ENCODE results near the gene PRRT3. TPM values are rescaled to one million over a fixed set of nuclear protein-coding genes. Genes with fewer than 3 reads are reported as not detected.

PRRT3 gene
- total RNA-seq, result 2.6 and 2.7 TPM in 2 replicates

DNA sequence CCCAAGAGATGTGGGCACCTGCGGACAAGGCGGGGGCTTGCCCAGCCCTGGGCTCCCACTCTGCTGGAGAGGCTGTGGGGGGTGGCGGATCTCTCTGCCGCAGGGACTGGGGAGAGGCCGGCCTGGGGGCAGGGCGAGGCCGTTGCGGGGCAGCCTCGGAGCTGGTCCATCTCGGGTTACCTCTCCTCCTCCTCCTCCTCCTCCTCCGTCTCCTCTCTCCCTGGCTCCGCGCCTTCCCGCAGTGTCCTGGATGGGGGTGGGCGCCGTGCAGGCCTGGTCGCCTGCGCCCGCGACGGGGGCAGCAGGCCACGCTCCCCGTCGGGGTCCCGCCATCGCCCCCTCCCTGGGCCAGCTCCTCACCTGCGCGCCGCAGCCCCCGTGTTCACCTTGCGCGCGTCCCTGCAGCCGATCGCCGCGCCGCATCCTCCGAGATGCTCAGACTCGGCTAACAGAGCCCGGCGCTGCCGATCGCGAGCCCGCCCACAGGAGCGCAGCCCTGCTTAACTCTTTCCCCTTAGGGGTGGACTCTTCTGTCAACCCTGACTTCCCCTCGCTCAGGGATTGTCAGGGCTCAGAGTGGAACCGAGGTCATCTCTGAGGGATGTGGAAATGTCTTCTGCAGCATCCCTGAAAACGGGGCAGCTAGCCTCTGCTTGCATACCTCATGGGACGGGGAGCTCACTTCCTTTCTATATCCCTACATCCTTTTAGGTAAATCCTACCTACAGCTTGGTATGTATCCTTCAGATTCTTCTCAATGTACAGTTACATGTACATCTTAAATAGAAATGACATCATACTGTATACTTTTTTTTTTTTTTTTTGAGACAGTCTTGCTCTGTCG is at the start of gene PRRT3:
Gene PRRT3, minus strand, starts transcription at position 447 of the 844 bp plus-strand sequence. CDS start 2,293 bp downstream, outside the sequence.

DNA sequence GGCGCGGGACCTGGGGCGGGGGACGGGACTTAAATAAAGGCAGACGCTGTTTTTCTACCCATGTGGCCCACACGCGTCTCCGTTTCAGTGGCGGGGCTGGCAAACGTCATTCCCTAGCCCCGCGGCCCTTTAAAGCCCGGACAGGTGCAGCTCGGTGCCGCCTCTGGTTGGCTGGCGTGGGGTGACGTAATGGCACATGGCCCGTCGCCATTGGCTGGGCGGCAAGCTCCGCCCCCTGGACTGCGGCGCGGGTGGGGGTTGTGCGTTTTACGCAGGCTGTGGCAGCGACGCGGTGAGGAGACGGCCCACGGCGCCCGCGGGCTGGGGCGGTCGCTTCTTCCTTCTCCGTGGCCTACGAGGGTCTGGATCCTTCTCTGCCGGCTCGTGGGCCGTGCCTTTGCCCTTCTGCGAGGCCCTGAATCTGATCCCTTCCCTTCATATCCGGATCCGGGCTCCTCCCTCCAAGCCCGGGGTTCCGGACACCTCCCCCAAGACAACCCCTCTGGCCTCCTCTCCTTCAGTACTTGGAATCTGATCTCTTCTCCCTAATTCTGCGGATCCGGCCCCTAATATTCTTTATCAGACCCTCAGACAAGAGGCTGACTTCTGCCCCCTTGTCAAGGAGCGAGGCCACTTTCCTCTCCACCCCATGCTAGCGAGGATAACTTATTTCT is 18.5 kb downstream of the PRRT3 start, which contains the start of gene CRELD1:
Gene CRELD1, plus strand, starts transcription at position 274 of the 674 bp plus-strand sequence. CDS start 605 bp downstream, outside the sequence.

DNA sequence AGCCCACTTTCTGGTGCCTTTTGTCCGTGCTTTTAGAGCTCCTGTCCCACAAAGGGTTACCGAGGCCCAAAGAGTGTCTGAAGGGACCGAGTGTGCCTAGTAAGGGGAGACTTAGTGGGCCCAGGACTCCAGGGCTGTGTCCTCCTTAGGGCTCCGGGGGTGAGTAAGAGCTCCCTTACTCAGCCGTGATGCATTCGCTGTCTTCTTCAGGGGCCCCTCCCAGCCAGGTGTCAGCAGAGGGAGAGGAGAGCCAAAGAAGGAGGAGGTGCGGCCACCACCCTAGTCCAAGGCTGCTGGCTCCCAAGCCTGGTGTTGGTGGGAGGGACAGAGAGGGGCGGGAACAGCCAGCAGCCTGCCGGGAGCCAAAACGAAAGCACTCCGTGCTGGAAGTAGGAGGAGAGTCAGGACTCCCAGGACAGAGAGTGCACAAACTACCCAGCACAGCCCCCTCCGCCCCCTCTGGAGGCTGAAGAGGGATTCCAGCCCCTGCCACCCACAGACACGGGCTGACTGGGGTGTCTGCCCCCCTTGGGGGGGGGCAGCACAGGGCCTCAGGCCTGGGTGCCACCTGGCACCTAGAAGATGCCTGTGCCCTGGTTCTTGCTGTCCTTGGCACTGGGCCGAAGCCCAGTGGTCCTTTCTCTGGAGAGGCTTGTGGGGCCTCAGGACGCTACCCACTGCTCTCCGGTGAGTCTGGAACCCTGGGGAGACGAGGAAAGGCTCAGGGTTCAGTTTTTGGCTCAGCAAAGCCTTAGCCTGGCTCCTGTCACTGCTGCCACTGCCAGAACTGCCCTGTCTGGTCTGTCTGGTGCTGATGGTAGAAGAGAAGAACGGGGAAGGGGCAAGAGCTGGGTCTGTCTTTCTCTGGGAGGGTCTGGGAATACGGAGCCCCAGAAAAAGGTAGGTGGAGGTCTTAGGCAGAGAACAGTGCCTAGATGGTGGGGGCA is 35.2 kb downstream of the PRRT3 start, which contains the start of gene IL17RC:
Gene IL17RC, plus strand, starts transcription at position 365 of the 947 bp plus-strand sequence. Its CDS starts 218 bp downstream, at position 583.

DNA sequence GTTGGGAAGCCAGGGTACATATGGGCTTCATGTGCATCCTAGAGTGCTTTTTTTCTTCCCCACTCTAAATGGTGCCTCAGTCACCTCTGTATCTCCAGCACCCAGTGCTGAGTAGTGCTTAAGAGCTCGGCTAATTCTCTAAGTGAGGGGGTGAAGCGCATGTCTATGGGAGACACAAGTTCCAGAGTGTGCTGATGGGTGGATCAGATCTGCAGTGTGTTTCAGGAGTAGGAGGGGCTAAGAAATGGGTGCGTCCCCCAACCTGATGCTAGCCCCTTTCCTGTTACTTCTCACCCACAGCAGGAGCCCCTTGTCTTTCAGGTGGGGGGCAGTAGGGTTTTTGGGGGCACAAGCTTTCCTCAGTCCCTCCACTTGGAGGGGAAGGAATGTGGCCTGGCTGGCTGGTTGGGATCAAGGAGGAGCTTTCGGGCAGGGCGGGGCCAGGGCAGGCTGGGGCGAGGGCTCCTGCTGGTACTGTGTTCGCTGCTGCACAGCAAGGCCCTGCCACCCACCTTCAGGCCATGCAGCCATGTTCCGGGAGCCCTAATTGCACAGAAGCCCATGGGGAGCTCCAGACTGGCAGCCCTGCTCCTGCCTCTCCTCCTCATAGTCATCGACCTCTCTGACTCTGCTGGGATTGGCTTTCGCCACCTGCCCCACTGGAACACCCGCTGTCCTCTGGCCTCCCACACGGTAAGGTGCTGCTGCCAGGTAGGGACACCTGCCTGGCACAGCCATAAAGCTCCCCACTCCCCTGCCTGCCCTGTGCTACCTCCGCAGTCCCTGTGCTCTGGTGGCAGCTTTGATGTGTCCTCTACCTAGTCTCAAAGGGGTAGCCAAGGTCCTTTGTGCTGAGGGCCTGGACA is 49.6 kb downstream of the PRRT3 start, which contains the start of gene IL17RE:
Gene IL17RE, plus strand, starts transcription at position 477 of the 866 bp plus-strand sequence. Its CDS starts 85 bp downstream, at position 562.

Small RNA genes lying within 50 kb of the gene (small RNA-seq; reads per million reads assigned to genes)
- gene CYCSP10 (ENCODE audit: low replicate concordance) (not detected), gene RNU6-882P (ENCODE audit: low replicate concordance) (not detected)

Other genes starting within 250 kb of the PRRT3 start
- not detected in 2 replicates for gene CPNE9, start 248.6 kb downstream of the PRRT3 start, total RNA-seq
- gene BRPF1, start 220.7 kb downstream of the PRRT3 start, total RNA-seq, result 20.8 and 30.4 TPM in 2 replicates
- gene OGG1, start 202.5 kb downstream of the PRRT3 start, total RNA-seq, result 25.6 and 34.9 TPM in 2 replicates
- gene CAMK1, start 182.5 kb downstream of the PRRT3 start, total RNA-seq, result 13.3 and 25.2 TPM in 2 replicates
- gene TADA3, start 159.9 kb downstream of the PRRT3 start, total RNA-seq, result 79.0 and 108 TPM in 2 replicates
- gene ARPC4, start 159.3 kb downstream of the PRRT3 start, total RNA-seq, result 147 and 327 TPM in 2 replicates
- 23.0 and 32.6 TPM in 2 replicates for gene TTLL3, start 142.1 kb downstream of the PRRT3 start, total RNA-seq
- gene RPUSD3, start 108.4 kb downstream of the PRRT3 start, total RNA-seq, result 29.8 and 36.2 TPM in 2 replicates
- not detected in 2 replicates for gene CIDEC, start 72.2 kb downstream of the PRRT3 start, total RNA-seq
- gene JAGN1, start 61.8 kb downstream of the PRRT3 start, total RNA-seq, result 30.6 and 46.0 TPM in 2 replicates
- 0.72 and 0.88 TPM in 2 replicates for gene IL17RE, start 49.6 kb downstream of the PRRT3 start, total RNA-seq
- gene IL17RC, start 35.3 kb downstream of the PRRT3 start, total RNA-seq, result 43.4 and 46.4 TPM in 2 replicates
- gene CRELD1, start 18.6 kb downstream of the PRRT3 start, total RNA-seq, result 13.3 and 104 TPM in 2 replicates
- gene EMC3, start 34.4 kb upstream of the PRRT3 start, total RNA-seq, result 53.7 and 56.7 TPM in 2 replicates
- 1.8 and 43.8 TPM in 2 replicates for gene FANCD2, start 74.0 kb upstream of the PRRT3 start, total RNA-seq
- not detected in 2 replicates for gene FANCD2OS, start 155.8 kb upstream of the PRRT3 start, total RNA-seq
- 54.5 and 79.9 TPM in 2 replicates for gene BRK1, start 163.3 kb upstream of the PRRT3 start, total RNA-seq
- 35.5 and 40.7 TPM in 2 replicates for gene VHL, start 189.4 kb upstream of the PRRT3 start, total RNA-seq
- 17.9 TPM in 2 replicates for gene IRAK2, start 212.5 kb upstream of the PRRT3 start, total RNA-seq

All from placental pericyte (primary cell).